IPS DF 4.7 (cell line): ENCODE results near the gene IPCEF1.

Experiments
- DNase-seq: peaks from one replicate; pipeline ENCODE4 v3.0.0-alpha.2; 2013; ENCODE audit warnings: low spot score; ENCODE audit errors: extremely low read depth

Gene IPCEF1

DNA sequence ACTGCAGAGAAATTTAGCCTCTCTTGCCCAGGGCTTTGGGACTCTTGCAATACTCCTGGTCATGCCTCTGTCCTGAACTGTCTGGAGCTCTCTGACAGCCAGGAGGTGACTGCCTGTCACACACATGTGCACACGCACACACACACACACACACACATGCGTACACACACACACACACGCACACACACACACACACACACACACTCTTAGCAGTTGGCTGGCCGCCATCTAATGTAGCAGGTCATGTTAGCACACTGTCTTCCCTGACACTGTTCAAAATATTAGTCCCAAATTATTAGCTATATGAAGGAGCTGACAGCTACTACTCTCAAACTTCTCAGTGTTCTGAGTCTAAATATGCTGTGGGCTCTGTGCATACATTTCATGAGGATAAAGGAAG lies 60.9 kb downstream of the IPCEF1 start:
- DNase-seq, result no peak

DNA sequence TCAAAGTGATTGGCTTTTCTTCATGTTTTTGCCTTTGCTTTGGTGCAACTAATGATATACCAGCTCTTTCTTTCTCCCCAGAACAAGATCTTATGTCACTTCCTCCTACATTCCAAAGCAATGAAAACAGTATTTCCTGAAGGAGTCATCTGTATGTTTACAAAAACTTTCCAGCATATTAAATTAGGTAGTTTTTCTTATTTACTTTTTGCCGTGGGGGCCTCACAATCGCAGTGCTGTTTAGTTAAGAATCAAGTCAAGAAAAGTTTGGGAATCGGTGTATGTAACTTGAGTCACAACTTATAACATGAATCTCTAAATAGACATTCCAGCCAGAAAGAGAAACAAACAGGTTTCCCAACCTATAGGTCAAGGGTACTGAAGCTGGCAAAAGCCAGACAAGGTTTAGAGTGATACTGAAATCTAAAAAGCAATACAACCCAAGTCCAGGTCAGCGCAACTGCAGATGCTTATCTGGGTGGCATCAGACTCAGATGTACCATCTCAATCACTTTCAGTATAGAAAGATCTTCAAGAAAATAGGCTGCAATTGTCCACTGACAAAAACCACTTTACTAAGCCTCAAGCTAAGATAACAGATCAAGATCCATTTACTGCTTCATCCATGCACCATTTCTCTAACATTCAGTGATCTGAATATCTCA lies 63.6 kb downstream of the IPCEF1 start:
- no peak for DNase-seq

DNA sequence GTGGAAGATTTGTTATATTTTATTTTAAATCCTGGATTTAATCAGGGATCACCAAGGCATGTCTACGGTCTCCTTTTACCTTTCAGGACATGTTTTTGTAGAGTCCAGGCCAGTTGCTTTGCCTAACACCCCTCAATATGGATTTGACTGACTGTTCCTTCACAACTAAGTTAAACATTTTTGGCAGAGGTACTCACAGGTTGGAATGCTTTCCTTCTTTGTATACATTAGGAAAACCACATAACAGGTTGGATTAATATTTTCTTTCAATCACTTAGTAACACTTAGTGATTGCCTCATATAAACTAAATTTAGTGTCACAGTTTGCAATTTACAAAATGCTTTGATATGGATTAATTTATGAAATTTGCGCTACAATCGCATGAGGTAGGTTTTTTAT lies 64.5 kb downstream of the IPCEF1 start:
- no peak for DNase-seq

DNA sequence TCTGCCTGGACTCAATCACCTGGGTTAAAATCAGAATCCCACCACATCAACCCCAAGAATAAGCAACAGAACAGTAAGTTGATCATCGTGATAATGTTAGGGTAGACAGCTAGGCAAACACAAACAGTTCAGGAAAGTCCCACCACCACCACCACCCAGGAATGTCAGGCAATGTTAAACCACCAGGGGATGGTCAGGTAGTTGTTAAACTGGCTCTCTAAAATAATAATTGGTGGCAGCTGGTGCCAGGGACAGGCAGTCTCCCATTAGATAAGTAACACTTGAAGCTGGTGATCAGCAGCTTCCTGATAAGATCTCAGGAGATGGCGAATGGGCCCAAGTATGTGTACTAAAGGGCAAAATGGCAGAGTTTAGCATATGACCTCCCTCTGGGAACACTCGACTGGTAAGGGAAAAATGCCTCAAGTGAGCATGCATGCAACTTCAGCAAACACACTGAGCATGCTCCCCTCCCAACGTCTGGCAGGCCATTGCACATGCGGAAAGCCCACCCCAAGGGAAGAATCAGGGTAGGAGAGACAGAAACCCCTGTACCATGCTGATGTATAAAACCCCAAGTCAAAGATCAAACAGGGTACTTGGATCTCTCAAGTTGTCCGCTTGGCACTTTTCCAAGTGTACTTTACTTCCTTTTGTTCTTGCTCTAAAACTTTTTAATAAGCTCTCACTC lies 66.6 kb downstream of the IPCEF1 start:
- no peak for DNase-seq

- no peak for DNase-seq
Observed at GRCh38 chr6:154285826-154286225, 70.8 kb downstream of the IPCEF1 start.

DNA sequence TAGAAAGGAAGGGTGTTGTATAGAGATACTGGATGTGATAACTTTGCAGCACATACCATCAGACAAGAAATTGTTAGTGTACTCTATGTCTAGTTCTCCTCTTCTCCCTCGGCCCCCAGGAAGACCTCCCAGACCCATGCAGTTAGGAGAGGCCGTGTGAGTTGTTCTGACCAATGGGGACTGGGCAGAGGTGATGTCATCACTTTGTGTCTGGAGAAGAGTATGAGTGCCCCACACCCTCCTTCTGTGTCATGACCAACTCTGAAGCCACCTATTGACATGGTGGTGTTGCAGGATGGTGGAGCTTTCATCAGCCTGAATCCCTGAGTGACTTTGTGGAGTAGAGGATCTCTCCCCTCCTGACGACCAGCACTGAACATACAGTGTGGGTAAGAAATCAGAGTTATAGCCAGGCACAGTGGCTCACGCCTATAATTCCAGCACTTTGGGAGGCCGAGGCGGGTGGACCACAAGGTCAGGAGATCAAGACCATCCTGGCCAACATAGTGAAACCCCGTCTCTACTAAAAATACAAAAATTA lies 72.2 kb downstream of the IPCEF1 start:
- DNase-seq, result no peak

DNA sequence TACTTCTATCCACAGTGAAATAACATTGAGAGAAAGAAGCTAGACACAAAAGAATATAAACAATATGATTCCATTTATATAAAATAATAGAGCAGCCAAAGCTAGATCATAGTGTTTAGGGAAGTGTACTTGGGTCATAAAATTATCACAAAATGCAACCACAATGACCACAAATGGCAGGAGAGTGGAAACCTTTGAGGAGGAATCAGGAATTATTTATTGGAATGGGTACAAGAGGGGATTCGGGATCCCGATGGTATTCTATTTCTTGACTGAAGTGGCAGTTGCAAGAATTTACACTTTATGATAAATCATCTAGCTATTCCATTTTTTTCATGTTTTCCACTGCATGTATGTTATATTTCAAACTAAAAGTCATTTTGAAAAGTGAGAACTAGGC lies 76.1 kb downstream of the IPCEF1 start:
- DNase-seq, result no peak

GRCh38 chr6:154277629-154278017 lies 79.0 kb downstream of the IPCEF1 start:
- DNase-seq, result no peak

DNA sequence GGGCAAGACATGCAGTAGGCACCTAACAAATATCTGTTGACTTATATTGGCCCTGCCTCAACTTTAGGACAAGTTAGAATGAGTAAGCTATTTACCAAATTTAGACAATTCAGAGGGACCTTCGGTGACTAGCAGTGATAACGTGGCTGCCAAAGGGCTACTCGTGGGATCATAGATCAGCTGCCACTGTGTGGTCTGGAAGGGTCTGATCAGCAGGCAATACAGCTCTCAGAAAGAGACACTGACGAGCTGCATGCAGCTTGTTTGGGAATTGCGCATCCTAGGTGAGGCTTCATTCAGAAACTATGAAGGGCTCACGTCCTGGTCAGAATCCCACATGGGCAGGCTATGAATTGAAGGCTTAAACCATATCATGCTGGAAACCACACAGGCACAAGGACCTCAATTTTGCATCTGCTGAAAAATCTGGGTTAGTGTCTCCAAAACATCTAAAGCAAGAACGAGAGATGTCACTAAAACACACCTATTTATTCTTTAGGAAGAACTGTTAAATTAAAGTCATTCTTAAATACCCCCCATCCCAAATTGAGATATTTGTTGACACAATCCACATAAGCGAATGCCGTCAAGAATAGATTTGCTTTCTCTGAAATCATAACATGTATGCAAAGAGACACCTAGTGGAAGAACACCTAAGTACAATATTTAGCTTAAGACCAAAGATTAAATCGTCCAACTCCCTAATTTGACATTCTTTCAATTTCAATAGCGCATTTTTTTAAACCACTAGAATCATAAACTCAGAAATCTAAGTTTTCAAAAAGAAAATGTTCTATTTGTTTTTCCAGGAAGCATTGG lies 79.6 kb downstream of the IPCEF1 start:
- no peak for DNase-seq

DNA sequence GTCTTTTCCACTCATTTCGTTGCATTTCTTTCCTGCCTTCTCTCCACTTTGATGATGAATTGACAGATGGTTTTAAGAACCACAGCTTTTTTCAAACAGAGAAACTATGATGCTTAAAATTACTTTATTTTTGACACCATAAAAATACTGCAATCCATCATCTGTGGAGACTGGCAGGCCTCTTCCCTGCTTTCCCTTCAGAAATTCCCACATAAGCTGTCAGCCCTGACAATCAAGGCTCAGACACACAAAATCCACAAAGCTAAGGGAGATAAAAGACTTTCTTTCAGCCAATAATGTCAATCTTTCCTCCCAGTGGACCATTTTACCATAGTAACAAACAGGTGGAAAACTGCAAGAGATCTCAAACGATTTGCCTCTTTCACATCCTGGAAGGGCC lies 82.4 kb downstream of the IPCEF1 start:
- DNase-seq, result no peak

DNA sequence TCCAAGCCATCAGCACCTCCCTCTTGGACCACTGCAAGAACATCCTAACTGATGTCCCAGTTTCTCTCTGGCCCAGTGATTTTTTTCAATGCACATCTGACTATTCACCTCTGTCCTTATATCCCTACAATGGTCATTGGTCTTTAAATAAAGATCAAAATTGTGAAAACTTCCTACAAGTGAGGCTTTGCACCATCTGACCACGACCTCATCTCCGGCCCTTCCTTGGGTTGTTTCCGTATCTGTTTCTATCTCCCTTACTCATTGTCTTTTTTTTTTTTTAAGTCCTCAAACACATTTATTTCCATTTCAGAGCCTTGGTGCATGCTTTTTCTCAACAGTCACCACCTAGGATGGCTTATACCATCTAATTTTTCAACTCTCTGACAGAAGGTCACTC lies 88.1 kb downstream of the IPCEF1 start:
- DNase-seq, result no peak

DNA sequence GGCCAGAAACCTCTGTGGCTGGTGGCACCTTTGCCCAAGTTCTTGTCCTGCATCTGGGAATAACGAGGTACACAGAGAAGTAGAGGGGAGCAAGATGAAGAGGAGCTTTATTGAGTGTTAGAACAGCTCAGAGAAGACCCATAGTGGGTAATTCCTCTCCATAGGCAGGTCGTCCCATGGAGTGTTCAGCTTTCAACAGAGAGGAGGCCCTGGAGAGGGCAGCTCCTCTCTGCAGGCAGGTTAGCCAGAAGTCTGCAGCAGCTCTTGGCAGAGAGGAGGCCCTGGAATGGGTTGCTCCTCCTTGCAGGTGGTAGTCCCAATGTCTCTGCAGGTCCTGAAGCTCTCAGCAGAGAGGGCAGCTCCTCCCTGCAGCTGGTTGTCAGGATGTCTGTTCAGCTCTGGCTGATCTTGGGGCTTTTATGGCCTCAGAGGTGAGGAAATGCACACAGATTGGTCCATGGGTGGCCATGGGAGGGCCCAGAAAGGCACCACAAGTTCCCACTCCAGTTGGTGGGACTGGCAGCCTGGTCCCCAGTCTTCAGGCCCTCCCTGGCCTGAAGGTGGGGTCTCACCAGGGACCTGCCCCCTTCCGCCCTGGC lies 89.0 kb downstream of the IPCEF1 start:
- no peak for DNase-seq

DNA sequence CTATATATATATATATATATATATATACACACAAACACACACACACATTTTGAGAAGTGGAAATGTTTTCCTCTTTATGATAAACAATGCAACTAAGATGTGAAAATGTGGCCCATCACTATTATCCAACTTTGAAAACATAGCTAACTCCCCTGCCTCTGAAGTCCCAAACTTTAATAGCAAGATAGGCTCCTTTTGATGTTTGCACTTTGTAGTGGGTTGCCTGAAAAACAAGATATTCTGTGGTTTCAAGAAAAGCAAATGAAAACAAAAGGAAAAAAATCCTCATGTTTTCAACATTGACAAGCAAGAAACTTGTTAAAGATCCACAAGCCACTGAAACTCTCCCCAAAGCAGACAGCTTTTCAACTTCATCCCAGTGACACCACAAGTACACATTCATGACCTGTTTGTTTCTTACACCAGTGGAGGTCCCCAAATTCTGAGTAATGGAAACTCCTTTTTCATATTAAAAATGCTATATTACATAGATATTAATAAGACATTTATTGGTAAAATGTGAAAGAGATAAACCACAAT lies 90.0 kb downstream of the IPCEF1 start:
- DNase-seq, result no peak

GRCh38 chr6:154261688-154262397 lies 94.8 kb downstream of the IPCEF1 start:
- DNase-seq, result no peak

DNA sequence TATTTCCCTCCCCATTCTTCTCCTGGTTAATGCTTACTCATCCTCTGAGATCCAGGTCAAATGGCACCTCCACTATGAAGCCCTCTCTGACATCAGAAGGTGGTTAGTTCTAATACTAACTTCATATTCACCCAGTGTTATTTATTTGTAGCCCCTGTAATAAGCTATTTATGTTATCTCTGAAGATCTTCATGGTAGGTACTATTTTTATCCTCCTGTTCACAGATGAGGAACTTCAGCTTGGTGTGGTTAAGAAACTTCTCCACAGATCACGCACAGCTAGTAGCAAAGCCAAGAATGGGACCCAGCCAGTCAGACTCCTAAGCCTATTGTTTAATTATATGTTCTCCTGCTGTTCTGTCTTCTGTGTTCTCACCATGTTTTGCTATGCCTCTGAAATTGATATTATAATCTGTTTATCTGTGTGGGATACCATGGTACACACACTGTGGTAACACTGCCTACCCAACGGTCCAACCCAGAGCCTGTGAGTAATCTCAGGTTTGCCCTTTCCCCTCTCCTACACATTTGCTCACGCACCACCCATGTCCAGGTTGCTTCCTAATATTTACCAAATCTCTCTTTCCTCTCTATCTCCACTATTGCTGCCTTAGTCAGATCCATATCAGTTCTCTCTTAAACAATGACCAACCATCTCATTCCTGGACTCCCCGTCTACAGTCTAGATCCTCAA lies 98.4 kb downstream of the IPCEF1 start:
- no peak for DNase-seq

DNA sequence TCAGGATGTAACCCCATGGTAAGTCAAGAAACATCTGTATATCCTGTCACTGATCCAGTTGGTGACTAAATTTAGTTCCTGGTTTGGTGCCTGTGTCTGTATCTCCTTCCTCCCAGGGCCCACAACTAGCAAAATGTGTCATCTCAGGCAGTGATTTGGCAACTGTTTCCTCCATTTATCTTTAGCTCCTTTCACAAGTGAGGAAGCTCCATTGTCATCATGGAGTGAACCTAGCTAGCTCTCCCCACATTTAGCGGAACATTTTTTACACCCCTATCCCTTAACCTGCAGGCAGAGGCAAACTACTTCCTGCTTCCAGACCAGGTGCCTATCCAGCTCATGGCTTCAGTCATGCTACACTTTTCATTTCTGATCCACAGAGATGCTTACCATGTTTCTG lies 99.5 kb downstream of the IPCEF1 start:
- DNase-seq, result no peak

- DNase-seq, result no peak
Observed at GRCh38 chr6:154252678-154253077, 103.9 kb downstream of the IPCEF1 start.

GRCh38 chr6:154251116-154251515 lies 105.5 kb downstream of the IPCEF1 start:
- no peak for DNase-seq

- no peak for DNase-seq
Observed at GRCh38 chr6:154249499-154250298, 106.9 kb downstream of the IPCEF1 start.
